Measurements from ENCODE around the gene MB21D2. TPM values are rescaled to one million over a fixed set of nuclear protein-coding genes. Genes with fewer than 3 reads are reported as not detected.

Gene MB21D2
- total and polyA plus RNA-seq, 10 donors, result 0.59 to 3.5 (median 2.0) TPM

DNA sequence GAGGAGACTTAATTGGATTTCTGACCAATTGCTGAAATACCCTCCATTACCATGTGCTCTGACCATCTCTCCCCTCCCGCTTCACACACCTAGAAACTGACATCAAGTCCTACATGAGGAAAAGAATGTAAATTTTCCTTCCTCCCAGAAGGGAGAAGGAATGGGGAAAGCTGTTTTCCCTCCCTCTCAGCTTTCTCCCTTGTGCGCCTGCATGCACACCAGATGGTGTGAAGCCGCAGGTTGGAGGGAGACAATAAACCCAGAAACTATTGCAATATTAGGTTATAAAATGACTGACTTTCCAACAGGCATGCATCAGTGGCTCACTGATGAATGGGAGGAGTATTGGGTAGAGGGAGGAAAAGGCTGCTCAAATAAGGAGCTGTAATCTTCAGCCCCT, 50.9 kb downstream of the MB21D2 start:
- TF ChIP-seq POLR2AphosphoS5 (IDR thresholded peaks at IDR 0.05) (no peak), CTCF (IDR thresholded peaks at IDR 0.05 in 8 of 11, conservative IDR thresholded peaks at IDR 0.05 in 3 of 11) (no peak), POLR2A (IDR thresholded peaks at IDR 0.05) (no peak)
- WGBS, 5 donors, result 89 to 97% (median 96%) methylated on average over 3 of the region's 3 CpGs
- Histone ChIP-seq H3K27ac (peak overlapping the region in 2 of 8 donors; percentile 13 to 22), H3K4me3 (no peak overlapping the region), H3K36me3 (no peaks in the 10 kb centered on the region), H3K4me1 (peaks cover 0 to 27% (median 6%) of the 10 kb centered on the region in 6 donors), H3K27me3 (replicated peaks in 1 of 7) (no peaks in the 10 kb centered on the region), H3K9me3 (peaks cover 0 to 3% (median 0%) of the 10 kb centered on the region in 8 donors)
- no peak for DNase-seq
- intact Hi-C loops (cut with DNase I; ENCODE audit: low total_unique reads), result no loop called here

DNA sequence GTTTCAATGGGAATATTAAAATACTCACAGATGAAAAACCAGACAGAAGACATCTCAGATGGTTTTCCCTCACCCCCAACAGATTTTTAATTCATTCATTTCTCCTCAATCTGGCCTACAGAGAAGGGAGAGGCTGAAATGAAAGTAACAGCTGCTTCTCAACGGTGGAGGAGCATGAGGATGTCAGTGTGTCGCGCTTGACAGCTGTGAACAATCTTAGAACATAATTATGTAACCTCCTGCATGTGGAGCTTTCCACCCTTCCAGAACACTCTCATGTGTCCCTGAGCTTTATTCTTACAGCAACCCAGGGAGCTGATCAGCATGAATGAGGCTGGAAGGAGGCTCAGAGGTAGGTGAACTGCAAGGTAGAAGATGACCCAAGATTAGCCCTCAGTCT, 52.7 kb downstream of the MB21D2 start:
- TF ChIP-seq POLR2AphosphoS5 (IDR thresholded peaks at IDR 0.05) (no peak), POLR2A (IDR thresholded peaks at IDR 0.05) (no peak), CTCF (IDR thresholded peaks at IDR 0.05 in 8 of 11, conservative IDR thresholded peaks at IDR 0.05 in 3 of 11) (no peak)
- intact Hi-C loops (cut with DNase I; ENCODE audit: low total_unique reads), result no loop called here
- no peak overlapping the region for H3K27ac ChIP-seq
- no peak overlapping the region for H3K4me3 ChIP-seq
- no peak for DNase-seq
- H3K4me1 ChIP-seq, result peaks cover 0 to 23% (median 5%) of the 10 kb centered on the region in 6 donors
- H3K36me3 ChIP-seq, result no peaks in the 10 kb centered on the region
- peaks cover 0 to 3% (median 0%) of the 10 kb centered on the region in 8 donors for H3K9me3 ChIP-seq
- no peaks in the 10 kb centered on the region for H3K27me3 ChIP-seq (replicated peaks in 1 of 7)
- WGBS, 5 donors, result 53 to 84% (median 69%) methylated on average over 3 of the region's 3 CpGs

GRCh38 chr3:192863091-192863420, 54.6 kb downstream of the MB21D2 start:
- no peak for DNase-seq
- H3K27me3 ChIP-seq (replicated peaks in 1 of 7), result peaks cover 0 to under 1% (median 0%) of the 10 kb centered on the region in 7 donors
- H3K4me3 ChIP-seq, result no peak overlapping the region
- peaks cover 0 to 3% (median 0%) of the 10 kb centered on the region in 8 donors for H3K9me3 ChIP-seq
- peaks cover 0 to 15% (median 0%) of the 10 kb centered on the region in 6 donors for H3K4me1 ChIP-seq
- no peak for TF ChIP-seq CTCF (IDR thresholded peaks at IDR 0.05 in 8 of 11, conservative IDR thresholded peaks at IDR 0.05 in 3 of 11)
- no peak for TF ChIP-seq POLR2AphosphoS5 (IDR thresholded peaks at IDR 0.05)
- no peak for TF ChIP-seq POLR2A (IDR thresholded peaks at IDR 0.05)
- H3K27ac ChIP-seq, result no peak overlapping the region
- intact Hi-C loops (cut with DNase I; ENCODE audit: low total_unique reads), result no loop called here
- H3K36me3 ChIP-seq, result no peaks in the 10 kb centered on the region
- WGBS, 5 donors, result 86 to 96% (median 92%) methylated on average over 4 of the region's 4 CpGs

- no peak for TF ChIP-seq POLR2AphosphoS5 (IDR thresholded peaks at IDR 0.05)
- TF ChIP-seq POLR2A (IDR thresholded peaks at IDR 0.05), result no peak
- TF ChIP-seq CTCF (IDR thresholded peaks at IDR 0.05 in 8 of 11, conservative IDR thresholded peaks at IDR 0.05 in 3 of 11), result no peak
- Histone ChIP-seq H3K4me1 (peaks cover 0 to 12% (median 0%) of the 10 kb centered on the region in 6 donors), H3K27me3 (replicated peaks in 1 of 7) (peaks cover 0 to 6% (median 0%) of the 10 kb centered on the region in 7 donors), H3K4me3 (no peak overlapping the region), H3K36me3 (no peaks in the 10 kb centered on the region), H3K9me3 (peaks cover 0 to 3% (median 0%) of the 10 kb centered on the region in 8 donors), H3K27ac (no peak overlapping the region)
- intact Hi-C loops (cut with DNase I; ENCODE audit: low total_unique reads), result no loop called here
- 94 to 96% (median 95%) methylated on average over 7 of the region's 7 CpGs for WGBS, 5 donors
- DNase-seq, result no peak
Observed at GRCh38 chr3:192862408-192863090, 55.1 kb downstream of the MB21D2 start.
